GM12864 (cell line): ENCODE results near the gene TEX44.
"Not testable (repeated sequence)": the region's sequence is repeated elsewhere in the genome, so short reads cannot be mapped to it uniquely, and the experiment has no call there.

Source experiments
- DNase-seq: peaks from one replicate; pipeline ENCODE4 v3.0.0-alpha.2; 2011; ENCODE audit warnings: low read depth
- H3K4me3 ChIP-seq: 2 replicates; pipeline ENCODE4 v1.5.1; 2011; ENCODE audit warnings: mild to moderate bottlenecking, low read depth, low read length, control low read depth
- CTCF ChIP-seq: IDR thresholded peaks from 2 replicates; pipeline ENCODE4 v1.5.1; 2011; ENCODE audit warnings: low read depth, mild to moderate bottlenecking, moderate library complexity, low read length, control low read depth, inconsistent platforms; ENCODE audit errors: missing control alignments

Gene TEX44

DNA sequence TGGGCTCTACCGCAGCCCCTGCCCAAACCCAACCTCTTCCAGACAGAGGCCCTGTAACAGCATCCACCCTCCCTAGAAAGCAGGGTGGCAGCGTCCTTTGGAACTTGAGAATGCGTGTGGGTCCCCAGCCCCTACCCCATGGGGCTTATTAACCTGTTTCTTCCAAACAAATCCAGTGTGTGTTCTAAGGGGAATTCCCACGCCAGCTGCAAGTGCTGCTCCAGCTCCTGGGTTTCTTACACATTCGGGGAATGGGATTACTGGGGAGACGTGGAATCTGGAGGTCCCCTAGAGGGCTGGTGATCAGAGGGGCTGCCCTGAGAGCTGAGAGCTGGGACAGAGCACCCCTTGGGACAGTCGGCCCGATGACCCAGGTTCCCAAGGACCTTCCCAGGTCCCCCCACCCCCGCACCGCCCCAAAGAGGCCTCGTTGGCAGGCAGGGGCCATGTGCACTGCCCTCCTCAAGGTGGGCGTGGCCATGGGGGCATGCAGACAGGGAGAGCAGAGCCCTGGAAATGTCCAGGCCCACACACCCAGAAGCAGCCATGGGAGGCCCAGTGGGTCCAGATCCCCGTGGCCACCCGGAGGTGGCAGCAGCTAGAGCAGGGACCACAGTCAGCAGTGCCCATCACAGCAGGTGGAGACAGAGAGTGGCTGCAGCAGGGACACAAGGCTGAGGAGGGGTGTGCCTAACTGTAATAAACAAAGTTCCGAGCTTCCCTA lies 18.8 kb upstream of the TEX44 start:
- DNase-seq, result no peak
- no peak for TF ChIP-seq CTCF
- H3K4me3 ChIP-seq, result no peak overlapping the region

DNA sequence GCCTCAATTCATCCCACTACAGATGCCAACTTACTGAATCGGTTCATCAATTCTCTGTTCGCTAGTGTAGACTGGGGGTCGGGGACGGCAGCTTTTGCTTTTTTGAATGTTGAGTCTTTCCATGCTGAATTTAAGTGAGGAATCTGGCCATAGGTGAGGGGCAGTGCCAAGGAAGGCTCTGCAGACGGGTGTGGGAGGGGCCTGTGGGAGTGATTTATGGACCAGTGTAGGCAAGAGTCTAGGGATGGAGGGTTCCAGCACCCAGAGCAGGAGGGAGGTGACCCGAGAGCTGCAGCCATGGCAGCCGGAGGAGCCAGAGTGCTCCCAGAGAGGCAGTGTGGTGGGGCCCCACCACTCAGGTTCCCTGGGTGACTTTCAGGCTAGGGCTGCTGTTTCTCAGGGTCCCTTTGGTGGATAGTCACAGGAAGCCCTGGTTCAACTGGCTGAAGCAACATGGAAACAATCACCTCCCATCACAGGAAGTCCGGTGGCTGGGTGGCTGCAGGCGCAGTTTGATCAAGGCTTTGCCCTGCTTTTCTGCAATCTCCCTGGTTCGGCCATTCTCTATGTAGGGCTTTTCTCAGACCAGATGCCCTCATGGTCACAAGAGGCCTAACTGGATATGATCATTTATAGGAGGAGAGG lies 16.9 kb upstream of the TEX44 start:
- DNase-seq, result no peak
- no peak overlapping the region for H3K4me3 ChIP-seq
- no peak for TF ChIP-seq CTCF

- H3K4me3 ChIP-seq, result no peak overlapping the region
- no peak for TF ChIP-seq CTCF
- DNase-seq, result no peak
Measured at GRCh38 chr2:231576465-231576864, 16.2 kb upstream of the TEX44 start.

GRCh38 chr2:231578655-231579054 lies 14.0 kb upstream of the TEX44 start:
- DNase-seq, H3K4me3 ChIP-seq: not testable (repeated sequence)

- no peak for TF ChIP-seq CTCF
- no peak for DNase-seq
- no peak overlapping the region for H3K4me3 ChIP-seq
Measured at GRCh38 chr2:231579560-231579959, 13.1 kb upstream of the TEX44 start.

- no peak overlapping the region for H3K4me3 ChIP-seq
- no peak for TF ChIP-seq CTCF
- DNase-seq, result no peak
Measured at GRCh38 chr2:231581328-231581727, 11.3 kb upstream of the TEX44 start.

DNA sequence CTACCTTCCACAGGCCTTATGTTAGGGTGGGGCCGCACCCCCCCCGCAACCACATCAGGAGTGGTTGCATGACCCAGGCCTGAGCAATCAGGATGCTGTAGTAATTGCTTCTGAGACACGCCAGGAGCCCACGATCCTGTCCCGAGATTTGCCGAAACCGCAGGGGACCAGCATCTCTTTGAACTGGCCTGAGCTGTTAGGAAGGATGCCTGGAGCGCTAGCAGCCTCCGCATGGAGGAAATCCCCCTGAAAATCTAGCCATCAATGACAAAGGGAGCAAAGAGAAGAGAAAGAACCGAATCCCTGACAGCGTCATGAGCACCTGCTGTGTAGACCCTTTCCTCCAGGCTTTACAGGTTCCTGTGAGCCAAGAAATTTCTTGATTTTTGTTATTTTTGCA lies 8.7 kb upstream of the TEX44 start:
- H3K4me3 ChIP-seq, result no peak overlapping the region
- DNase-seq, result no peak
- no peak for TF ChIP-seq CTCF

GRCh38 chr2:231587744-231588143 lies 4.9 kb upstream of the TEX44 start:
- DNase-seq, result not testable (repeated sequence)

More at GRCh38 chr2:231587744-231588143, 4.9 kb upstream of the TEX44 start:
- not testable (repeated sequence) for H3K4me3 ChIP-seq
